ENCODE measurements around the gene PSMB4.
"Not testable (repeated sequence)": the region's sequence is repeated elsewhere in the genome, so short reads cannot be mapped to it uniquely, and the experiment has no call there.

The PSMB4 gene

DNA sequence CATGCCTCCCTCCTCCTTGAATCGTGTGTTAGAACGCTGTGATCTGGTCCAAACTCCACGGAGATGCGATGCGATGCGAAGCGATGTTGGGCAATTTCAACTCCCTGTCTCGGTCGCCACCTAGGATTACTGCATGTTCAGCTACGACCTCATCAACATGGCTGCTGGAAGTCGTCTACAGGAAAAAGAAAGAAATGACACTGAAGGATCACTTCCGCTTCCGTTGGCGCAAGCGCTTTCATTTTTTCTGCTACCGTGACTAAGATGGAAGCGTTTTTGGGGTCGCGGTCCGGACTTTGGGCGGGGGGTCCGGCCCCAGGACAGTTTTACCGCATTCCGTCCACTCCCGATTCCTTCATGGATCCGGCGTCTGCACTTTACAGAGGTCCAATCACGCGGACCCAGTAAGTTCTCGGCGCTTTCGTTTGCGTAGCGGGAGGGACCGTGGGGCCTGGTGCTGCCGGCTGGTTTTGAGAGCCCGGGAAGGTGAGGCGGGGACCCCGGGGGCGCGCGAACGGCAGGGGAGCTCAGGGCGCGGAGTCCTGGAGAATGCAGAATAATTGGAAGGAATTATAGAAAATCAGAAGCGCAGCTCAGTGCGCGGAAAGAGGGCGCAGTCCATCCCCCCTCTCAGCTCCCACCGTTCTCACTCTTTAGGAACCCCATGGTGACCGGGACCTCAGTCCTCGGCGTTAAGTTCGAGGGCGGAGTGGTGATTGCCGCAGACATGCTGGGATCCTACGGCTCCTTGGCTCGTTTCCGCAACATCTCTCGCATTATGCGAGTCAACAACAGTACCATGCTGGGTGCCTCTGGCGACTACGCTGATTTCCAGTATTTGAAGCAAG lies at the start of gene PSMB4:
TSS of gene PSMB4 (plus strand) at position 250 of the 848 bp plus-strand sequence. CDS start at position 265, 15 bp downstream.
- peak; percentile 90 for FAIRE-seq

DNA sequence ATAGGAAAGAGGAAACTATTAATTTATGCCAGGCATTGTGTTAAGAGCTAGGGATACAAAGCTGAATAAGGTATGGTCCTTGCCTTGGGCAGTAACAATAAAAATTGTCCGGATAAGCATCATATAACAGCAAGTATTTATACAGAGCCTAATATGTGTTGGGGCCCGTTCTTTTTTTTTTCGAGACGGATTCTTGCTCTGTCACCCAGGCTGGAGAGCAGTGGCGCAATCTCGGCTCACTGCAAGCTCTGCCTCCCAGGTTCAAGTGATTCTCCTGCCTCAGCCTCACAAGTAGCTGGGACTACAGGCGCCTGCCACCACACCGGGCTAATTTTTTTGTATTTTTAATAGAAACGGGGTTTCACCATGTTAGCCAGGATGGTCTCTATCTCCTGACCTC lies 49.0 kb upstream of the PSMB4 start:
- FAIRE-seq: not testable (repeated sequence)

DNA sequence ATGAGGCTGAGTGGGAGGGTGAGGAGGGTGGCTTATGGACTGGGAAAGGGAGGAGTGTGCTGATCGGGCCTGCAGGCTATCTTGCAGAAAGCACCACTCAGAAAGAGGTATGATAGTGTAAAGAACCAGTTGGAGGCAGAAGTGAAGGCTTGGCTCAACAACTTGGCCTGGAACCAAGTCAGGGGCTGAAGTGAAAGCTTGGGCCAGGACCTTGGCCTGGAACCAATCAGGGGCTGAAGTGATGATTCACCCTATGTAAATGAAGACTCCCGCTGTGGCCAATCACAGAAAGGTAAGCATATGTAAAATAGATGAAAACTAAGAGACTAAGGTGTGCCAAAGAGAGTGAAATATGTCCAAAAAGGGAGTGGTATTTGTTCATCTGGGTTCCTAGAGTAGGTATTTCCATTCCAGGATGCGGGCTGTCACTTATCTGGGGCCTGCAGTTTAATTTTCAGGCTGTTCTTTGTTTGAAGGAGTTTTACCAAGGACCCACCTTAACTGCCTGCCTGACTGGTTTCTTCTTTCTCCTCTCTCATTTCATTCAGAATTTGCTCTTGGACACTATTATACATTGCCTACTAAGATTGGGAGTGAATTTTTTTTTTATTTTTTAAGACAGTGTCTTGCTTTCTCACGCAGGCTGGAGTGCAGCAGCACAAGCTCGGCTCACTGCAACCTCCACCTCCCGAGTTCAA lies 47.2 kb upstream of the PSMB4 start:
- no peak for FAIRE-seq

DNA sequence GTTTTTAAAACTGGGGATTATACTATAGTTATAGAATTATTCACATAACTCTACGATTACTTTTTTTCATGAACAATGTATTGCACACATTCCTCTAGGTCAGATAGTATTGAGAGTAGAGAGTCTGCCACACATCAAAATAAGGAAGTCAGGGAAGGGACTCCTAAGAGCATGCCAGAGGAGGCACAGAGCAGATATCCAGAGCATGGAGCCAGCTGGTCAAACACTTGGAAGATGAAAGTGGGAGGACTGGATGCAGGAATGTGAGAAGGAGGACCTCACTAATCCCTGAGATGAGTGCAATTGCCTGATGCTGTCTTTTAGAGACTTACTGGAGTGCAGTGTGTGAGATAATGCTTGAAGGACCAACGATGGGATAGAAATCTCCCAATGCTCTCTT lies 42.7 kb upstream of the PSMB4 start:
- no peak for FAIRE-seq

DNA sequence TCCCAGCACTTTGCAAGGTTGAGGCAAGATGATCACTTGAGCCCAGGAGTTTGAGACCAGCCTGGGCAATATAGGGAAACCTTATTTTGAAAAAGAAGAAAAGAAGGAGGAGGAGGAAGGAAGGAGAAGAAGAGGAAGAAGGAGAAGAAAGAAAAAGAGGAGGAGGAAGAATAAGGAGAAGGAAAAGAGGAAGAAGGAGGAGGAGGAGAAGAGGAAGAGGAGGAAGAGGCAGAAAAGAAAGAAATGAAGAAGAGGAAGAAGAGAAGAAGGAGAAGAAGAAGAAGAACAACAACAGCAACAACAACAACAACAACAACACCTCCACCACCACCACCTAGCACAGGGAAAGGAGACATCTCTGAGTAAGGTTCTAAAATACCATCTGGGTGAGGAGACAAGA lies 37.5 kb upstream of the PSMB4 start:
- no peak for FAIRE-seq

DNA sequence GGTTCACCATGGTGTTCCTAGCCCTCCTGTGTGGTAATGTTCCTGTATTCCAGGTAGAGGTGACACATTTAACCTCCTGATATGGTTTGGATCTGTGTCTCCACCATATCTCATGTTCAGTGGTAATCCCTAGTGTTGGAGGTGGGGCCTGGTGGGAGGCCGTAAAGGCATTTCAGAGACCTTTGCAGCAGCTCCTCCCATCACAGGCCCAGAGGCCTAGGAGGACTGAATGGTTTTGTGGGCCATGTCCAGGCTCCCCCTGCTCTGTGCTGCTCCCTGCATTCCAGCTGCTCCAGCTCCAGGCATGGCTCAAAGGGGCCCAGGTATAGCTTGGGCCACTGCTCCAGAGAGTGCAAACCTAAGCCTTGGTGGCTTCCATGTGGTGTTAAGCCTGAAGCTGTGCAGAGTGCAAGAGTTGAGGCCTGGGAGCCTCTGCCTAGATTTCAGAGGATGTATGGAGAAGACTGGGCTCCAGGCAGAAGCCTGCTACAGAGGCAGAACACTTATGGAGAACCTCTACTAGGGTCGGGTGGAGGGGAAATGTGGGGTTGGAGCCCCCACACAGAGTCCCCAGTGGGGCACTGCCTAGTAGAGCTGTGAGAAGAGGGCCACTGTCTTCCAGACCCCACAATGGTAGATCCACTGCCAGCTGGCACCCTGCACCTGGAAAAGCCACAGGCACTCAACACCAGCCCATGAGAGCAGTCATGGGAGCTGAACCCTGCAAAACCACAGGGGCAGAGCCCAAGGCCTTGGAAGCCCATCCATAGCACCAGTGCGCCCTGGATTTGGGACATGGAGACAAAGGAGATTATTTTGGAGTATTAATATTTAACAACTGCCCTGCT lies 36.8 kb upstream of the PSMB4 start:
- no peak for FAIRE-seq

DNA sequence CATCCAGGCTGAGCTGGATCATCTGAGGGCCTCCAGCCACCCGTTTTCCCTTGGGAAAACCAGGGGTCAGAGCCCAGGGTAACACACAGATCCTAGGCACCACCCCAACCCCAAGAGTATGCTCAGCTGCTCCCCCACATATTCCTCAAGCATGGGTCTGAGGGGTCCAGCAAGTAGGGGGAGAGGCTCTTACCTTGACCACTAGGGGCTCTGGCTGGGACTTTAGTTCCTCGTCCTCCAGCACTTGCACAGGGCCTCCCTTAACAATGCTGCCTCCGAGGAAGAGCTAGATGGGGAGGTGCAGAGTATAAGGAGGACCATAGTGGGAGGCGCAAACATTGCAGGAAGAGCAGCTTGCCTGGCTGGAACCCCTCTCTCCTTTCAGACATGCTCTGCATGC lies 34.4 kb upstream of the PSMB4 start:
- FAIRE-seq: no peak

DNA sequence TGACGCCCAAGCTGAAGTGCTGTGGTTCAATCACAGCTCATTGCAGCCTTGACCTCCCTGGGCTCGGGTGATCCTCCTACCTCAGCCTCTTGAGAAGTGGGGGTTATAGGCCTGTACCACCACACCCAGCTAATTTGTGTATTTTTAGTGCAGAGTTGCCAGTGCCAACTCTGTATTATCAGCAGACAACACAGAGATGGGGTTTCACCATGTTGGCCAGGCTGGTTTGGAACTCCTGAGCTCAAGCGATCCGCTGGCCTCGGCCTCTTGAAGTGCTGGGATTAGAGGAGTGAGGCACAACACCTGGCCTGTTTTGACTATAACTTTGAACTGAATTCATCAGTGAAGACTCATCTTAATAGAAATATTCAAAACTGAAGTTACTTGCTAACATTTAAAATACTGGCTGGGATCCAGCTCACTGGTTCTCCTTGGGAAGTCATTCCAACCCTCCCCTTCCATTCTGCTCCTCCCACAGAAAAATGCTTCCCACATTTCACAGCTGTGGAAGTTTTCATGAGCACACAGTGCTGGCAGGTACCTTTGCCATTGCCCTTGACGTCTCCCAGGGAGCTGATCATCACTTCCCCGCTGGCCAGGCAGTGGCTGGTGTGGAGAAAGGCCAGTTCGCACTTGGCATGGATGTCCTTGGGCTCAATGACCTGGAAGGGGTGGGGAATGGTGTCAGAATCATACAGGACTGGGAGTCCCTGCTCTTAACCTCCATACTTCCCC lies 31.5 kb upstream of the PSMB4 start:
- FAIRE-seq: no peak

DNA sequence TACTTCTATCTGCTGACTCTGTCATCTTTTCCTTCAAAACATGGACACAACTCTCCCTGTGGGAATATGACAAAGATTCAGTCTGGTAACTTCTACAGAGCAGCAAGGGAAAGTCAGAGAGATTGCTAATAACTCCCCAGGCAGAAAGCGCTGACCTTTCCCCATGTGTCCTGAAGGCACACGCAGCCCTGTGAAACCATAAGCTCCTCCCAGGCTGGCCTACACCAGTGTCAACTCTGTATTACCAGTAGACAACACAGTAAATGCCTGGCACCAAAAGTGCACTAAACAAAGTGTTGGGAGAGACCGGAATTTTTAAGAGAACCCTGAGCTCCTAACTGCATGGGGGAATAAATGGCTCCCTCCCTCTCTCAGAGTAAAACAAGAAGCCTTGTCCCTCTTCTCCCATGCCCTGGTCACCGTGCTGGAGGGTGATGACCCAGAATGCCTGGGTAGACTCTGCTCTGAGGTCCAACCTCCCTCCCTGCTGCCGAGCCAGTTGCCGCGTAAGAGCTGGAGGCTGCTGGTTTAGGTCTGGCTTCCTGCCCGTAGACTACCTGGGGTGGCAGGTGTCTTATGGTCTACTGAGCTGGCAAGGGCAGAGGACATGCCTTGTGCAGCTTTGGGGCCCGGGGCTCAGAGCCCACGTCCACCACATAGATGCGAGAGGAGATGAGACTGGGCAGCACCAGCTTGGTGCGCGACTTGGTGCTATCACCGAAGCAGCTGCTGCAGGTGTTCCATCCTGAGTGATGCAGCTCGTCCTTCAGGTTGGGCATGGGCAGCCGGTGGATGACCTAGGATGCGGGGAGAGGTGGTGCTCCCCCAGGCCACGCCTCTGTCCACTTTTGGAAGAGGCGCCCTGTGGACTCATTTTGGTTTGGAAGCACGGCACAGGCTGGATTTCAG lies 30.7 kb upstream of the PSMB4 start:
- FAIRE-seq: no peak

DNA sequence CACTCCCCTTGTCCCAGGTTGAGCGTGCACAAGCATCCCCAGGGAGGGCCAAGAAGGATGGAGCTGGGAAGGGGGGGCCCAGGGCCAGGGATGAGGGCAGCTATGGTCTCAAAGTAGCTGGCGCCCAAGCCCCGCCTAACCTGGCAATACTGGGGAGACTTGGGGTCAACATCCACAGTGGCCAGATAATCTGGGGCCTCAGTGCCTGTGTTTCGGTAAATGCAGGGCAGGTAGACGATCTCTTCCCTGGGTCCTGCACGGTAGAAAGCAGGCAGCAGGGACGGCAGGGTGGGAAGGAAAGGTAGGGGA lies 30.1 kb upstream of the PSMB4 start:
- FAIRE-seq: no peak

DNA sequence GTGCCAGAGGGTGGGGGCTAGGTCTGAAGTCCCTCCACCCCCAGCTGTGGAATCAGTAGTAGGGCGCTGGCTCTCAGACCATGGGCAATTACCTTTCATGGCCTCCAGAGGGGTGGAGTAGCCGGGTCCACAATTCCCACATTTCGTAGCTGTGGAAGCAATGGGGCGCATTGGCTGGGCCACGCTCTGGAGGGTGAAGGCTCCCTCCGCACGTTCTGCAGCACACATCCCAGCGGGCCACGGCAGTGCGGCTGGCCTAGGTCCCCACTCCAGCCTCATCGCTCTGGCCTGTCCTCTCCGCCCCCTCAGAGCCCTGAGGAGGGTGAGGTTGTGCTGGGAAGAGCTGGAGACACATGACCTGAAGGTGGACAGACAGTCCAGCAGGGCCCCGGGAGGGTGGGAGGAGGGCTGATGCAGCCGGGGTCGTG lies 29.7 kb upstream of the PSMB4 start:
- no peak for FAIRE-seq

DNA sequence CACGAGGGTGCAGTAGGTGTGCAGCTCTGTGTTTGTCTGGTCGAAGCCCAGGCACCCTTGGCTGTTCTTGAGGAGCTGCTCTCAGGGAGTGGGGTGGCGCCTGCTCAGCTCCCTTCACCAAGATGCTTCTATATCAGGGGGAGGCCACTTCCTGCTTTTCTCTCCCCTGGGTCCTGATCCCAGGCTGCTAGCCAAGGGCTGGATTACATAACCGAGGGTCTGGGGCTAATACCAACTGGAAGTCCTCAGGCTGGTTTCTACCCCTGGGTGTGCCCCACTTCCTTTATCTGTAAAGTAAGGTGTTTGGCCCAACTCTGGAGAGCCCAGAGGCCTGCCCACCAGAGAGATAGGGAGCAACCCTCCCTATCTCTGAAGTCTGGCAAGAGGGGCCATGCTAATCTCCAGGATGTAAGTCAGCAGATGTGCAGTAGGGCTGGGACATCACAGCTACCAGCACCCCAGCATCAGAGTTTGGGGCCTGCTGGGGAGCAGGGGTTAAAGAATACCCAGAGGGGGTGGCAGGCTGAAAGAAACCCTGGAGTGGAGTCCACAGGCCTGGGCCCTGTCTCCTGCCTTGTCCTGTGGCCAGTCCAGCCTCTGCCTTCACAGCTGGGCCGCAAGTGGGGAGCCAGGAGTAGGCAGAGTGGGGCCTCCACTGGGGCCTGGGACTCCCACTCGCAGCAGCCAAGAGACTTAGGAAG lies 29.0 kb upstream of the PSMB4 start:
- no peak for FAIRE-seq

DNA sequence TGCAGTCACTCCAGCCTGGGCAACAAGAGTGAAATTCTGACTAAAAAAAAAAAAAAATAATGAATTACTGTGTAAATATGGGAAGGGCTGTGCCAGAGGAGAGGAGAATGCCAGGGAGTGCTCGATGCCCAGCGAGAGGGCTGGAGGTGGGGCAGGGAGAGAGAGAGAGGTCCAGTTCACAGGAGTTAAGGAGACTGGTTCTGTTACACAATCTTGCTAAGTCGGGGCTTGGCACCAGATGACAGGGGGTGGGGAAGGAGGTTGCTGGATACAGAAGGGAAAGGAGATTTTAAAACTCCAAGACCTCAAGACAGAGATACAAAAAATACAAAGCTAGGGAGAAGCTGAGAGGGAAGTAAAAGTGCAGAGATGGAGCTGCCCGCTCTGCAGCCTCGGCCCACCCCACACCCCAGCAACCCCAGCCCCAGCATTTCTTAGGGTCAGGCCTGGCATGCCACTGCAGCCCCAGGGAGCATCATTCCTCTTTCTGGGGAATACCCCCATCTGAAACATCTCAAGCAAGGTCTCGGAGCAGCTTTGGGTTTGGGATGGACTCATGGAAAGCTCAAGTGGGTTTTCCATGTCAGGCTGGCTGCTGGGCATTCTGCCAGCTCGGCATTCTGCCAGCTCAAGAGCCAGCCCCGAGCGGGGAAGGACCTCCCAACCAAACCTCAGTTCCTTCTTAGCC lies 27.9 kb upstream of the PSMB4 start:
- no peak for FAIRE-seq

DNA sequence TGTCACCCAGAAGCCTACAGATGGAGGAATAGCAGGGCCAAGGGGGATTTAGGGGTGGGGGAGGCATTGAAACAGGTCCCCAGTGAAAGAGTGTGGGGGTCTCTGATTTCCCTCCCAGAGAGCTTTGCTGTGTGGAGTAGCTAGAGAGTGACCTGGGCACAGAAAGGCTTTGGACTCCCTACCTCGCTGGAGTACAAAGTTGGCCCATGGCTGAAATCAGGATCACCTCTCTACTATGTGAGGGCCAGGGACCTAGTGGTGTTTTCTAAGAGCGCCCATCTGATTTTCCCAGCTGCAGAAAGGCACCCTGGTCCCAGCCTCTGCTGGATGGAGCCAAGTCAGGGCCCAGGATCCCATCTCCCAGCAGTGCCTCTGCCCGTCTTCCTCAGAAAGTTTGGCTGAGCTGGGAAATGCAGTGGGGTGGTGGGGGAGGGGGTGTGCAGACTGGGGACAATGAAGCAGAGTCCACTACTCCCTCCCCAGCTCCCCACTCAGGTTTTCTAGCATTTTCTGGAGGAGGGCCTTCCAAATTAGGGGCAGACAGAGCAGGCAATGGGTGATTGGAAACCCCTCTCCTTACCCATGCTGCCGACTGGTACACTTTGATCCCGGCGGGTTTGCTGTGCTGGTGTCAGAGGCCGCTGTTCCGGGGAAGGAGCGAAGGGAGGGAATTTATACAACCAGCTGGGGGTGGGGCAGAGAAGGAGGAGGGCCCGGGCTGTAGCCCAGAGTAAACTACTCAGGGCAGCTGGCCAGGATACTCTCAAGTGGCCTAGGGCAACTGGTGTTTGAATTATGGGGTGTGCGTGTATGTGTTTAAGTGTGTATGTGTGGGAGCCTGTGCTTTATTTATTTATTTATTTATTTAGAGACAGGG lies 27.1 kb upstream of the PSMB4 start, which contains the start of gene SELENBP1:
TSS of gene SELENBP1 (minus strand) at position 648 of the 877 bp plus-strand sequence. CDS start at position 584, 64 bp downstream.
- peak; percentile 12 for FAIRE-seq

DNA sequence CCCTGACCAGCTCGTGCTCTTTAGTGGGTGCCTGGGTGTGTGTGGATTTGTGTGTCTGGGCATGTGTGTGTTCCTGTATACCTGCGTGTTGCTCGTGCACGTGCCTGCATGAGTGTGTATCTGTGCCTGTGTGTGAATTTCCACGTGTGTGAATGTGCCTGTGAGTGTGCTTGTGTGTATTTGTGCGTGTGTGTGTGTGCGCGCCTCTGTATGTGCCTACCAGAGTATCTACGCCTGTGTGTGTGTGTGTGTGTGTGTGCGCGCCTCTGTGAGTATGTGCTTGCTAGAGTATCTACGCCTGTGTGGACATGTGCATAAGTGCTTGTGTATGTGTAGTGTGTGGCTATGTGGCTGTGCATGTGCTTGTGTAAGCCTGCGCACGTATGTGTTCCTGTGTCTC lies 26.2 kb upstream of the PSMB4 start:
- FAIRE-seq: no peak

DNA sequence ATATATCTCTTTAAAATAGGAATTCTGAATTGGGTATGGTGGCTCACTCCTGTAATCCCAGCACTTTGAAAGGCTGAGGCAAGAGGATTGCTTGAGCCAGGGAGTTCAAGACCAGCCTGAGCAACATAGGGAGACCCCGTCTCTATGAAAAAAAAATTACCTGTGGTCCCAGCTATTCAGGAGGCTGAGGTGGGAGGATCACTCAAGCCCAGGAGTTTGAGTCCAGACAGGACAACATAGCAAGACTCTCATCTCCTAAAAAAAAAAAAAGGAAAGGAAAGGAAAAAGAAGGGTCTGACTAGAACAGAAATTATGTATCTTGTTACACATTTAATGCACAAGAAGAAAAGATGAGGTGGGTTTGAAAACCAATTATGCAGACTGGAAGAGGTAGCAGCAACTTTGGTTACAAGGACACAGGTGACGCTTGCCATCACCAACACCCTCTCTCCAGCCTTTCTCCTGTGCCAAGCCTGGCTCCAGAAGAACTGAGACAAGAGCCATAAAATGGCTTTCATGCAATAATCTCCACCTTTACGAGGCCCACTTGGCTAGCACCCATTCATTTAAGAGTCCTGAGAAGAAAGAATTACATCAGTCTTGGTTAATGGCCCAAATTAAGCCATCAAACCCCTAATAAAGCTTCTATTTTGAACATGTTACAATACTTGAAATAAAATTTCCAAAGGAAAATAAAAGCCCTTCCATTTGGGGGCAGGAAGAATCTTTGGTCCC lies 22.1 kb upstream of the PSMB4 start:
- no peak for FAIRE-seq

DNA sequence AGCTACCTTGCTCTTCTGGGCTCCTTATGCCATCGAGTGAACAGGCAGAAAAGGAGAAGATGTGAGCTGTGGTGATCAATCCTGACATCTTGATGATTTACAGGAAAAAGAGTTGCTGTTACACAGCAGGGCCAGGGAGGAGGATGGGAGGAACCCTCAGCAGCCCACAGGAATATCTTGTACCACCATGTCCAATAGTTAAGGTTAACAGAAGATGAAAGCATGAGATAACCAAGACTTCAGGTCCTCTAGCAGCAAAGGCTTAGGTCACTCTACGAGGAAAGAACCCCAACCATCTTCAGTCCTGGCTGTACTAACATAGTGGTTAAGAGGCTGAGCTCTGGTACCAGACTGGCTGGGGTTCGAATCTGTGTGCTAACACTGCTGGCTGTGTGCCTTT lies 14.8 kb upstream of the PSMB4 start:
- no peak for FAIRE-seq

DNA sequence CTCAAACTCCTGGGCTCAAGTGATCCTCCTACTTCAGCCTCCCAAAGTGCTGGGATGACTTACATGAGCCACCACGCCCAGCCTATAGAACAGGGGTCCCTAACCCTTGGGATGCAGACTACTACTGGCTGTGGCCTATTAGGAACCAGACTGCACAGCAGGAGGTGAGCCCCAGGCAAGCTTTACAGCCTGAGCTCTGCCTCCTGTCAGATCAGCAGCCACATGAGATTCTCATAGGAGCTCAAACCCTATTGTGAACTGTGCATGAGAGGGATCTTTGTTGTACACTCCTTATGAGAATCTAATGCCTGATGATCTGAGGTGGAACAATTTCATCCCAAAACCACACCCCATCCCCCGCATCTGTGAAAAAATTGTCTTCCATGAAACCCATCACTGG lies 13.4 kb upstream of the PSMB4 start:
- FAIRE-seq: no peak

Measured in endometrium (tissue), 2 donors.